Measurements from ENCODE around the gene OVOL1. TPM values are rescaled to one million over a fixed set of nuclear protein-coding genes. Genes with fewer than 3 reads are reported as not detected.

OVOL1 gene
- total and polyA plus RNA-seq, 2 of the 8 experiments (the other 6 are each of a cell fraction or from before 2014, with no cell fraction given), result 2.6 to 3.4 TPM

GRCh38 chr11:65790902-65791650 is 4.2 kb downstream of the OVOL1 start (continued):
- TF ChIP-seq JUN (IDR thresholded peaks at IDR 0.05; ENCODE audit: low read depth, low read length) (no peak), HDAC6 (IDR thresholded peaks at IDR 0.05; ENCODE audit: low read depth, low read length) (no peak), SP4 (IDR thresholded peaks at IDR 0.05; ENCODE audit: low read length) (no peak), EZH2 (IDR thresholded peaks at IDR 0.05; ENCODE audit: low read depth, low read length, severe bottlenecking) (no peak), RBBP5 (IDR thresholded peaks at IDR 0.05; ENCODE audit: borderline replicate concordance, low read depth, low read length) (no peak), BRCA1 (IDR thresholded peaks at IDR 0.05; ENCODE audit: low read depth, low read length) (no peak), KDM4A (IDR thresholded peaks at IDR 0.05; ENCODE audit: low read depth, low read length, severe bottlenecking) (no peak), RFX5 (IDR thresholded peaks at IDR 0.05; ENCODE audit: borderline replicate concordance, low read depth, low read length) (no peak), POLR2A (IDR thresholded peaks at IDR 0.05; ENCODE audit: control extremely low read depth in 1 of 2, low read depth in 2 of 2, low read length in 2 of 2) (no peak)
